H9 (cell line): Measurements from ENCODE around the gene COL4A1. TPM values are rescaled to one million over a fixed set of nuclear protein-coding genes. Genes with fewer than 3 reads are reported as not detected.

ENCODE experiments used
- DNase-seq: peaks from one replicate; pipeline ENCODE4 v3.0.0-alpha.2; 2017
- H2AFZ ChIP-seq: one replicate; pipeline ENCODE4 v1.6.1; 2013; ENCODE audit warnings: mild to moderate bottlenecking, low read length, control low read depth, moderate library complexity
- H2AK5ac ChIP-seq: 2 replicates; pipeline ENCODE4 v1.6.1; 2013; ENCODE audit warnings: low read length, control low read depth, mixed read lengths; ENCODE audit not compliant: insufficient read length
- H2BK120ac ChIP-seq: one replicate; pipeline ENCODE4 v1.6.1; 2013; ENCODE audit warnings: low read depth, mild to moderate bottlenecking, low read length, control low read depth, inconsistent platforms; ENCODE audit not compliant: poor library complexity, severe bottlenecking
- H2BK12ac ChIP-seq: 2 replicates; pipeline ENCODE4 v1.6.1; 2013; ENCODE audit warnings: low read length, control low read depth, mixed read lengths, low read depth; ENCODE audit not compliant: insufficient read length
- H2BK15ac ChIP-seq: 2 replicates; pipeline ENCODE4 v1.6.1; 2013; ENCODE audit warnings: low read depth, low read length, control low read depth
- H2BK20ac ChIP-seq: one replicate; pipeline ENCODE4 v1.6.1; 2013; ENCODE audit warnings: low read depth, mild to moderate bottlenecking, low read length, control low read depth, inconsistent platforms; ENCODE audit not compliant: poor library complexity, severe bottlenecking
- H2BK5ac ChIP-seq: 2 replicates; pipeline ENCODE4 v1.6.1; 2013; ENCODE audit warnings: low read length, control low read depth, mixed read lengths; ENCODE audit not compliant: insufficient read length
- H3K14ac ChIP-seq: 2 replicates; pipeline ENCODE4 v1.6.1; 2013; ENCODE audit warnings: low read length, control low read depth; ENCODE audit not compliant: insufficient read depth
- H3K18ac ChIP-seq: 2 replicates; pipeline ENCODE4 v1.6.1; 2013; ENCODE audit warnings: low read depth, mild to moderate bottlenecking, mixed read lengths, low read length, control low read depth; ENCODE audit not compliant: insufficient read length
- H3K23ac ChIP-seq: 2 replicates; pipeline ENCODE4 v1.6.1; 2013; ENCODE audit warnings: low read length, control low read depth, mixed read lengths, low read depth; ENCODE audit not compliant: insufficient read length
- H3K23me2 ChIP-seq: 2 replicates; pipeline ENCODE4 v1.6.1; 2013; ENCODE audit warnings: low read depth, mild to moderate bottlenecking, mixed read lengths, low read length, control low read depth; ENCODE audit not compliant: insufficient read length, poor library complexity, severe bottlenecking
- H3K27ac ChIP-seq: 2 replicates; pipeline ENCODE4 v1.5.1; 2013; ENCODE audit warnings: low read length, control low read depth, mixed read lengths, low read depth; ENCODE audit not compliant: insufficient read length
- H3K27me3 ChIP-seq: 2 replicates; pipeline ENCODE4 v1.6.1; 2013; ENCODE audit warnings: low read length, control low read depth, inconsistent platforms; ENCODE audit not compliant: insufficient read depth
- H3K4ac ChIP-seq: 2 replicates; pipeline ENCODE4 v1.6.1; 2013; ENCODE audit warnings: low read depth, mild to moderate bottlenecking, control low read depth, inconsistent platforms, low read length, moderate library complexity
- H3K4me1 ChIP-seq: 2 replicates; pipeline ENCODE4 v1.6.1; 2013; ENCODE audit warnings: low read length, control low read depth, inconsistent platforms; ENCODE audit not compliant: insufficient read depth
- H3K4me2 ChIP-seq: 2 replicates; pipeline ENCODE4 v1.6.1; 2013; ENCODE audit warnings: low read length, control low read depth, mixed read lengths; ENCODE audit not compliant: insufficient read length, insufficient read depth
- H3K56ac ChIP-seq: 2 replicates; pipeline ENCODE4 v1.6.1; 2013; ENCODE audit warnings: low read depth, mild to moderate bottlenecking, mixed read lengths, low read length, control low read depth; ENCODE audit not compliant: insufficient read length
- H3K79me1 ChIP-seq: 2 replicates; pipeline ENCODE4 v1.6.1; 2013; ENCODE audit warnings: low read depth, mild to moderate bottlenecking, moderate library complexity, low read length, control low read depth, inconsistent platforms; ENCODE audit not compliant: insufficient read depth, poor library complexity, severe bottlenecking
- H3K79me2 ChIP-seq: 2 replicates; pipeline ENCODE4 v1.6.1; 2013; ENCODE audit warnings: low read length, control low read depth, inconsistent platforms; ENCODE audit not compliant: insufficient read depth
- H3K9ac ChIP-seq: 2 replicates; pipeline ENCODE4 v1.6.1; 2013; ENCODE audit warnings: low read length, control low read depth, mixed read lengths; ENCODE audit not compliant: insufficient read length; ENCODE audit errors: extremely low read depth
- H3K9me3 ChIP-seq: one replicate; pipeline ENCODE4 v1.6.1; 2013; ENCODE audit warnings: low read depth, low read length, inconsistent platforms; ENCODE audit not compliant: control insufficient read depth
- H3T11ph ChIP-seq: one replicate; pipeline ENCODE4 v1.6.1; 2013; ENCODE audit warnings: mild to moderate bottlenecking, low read length, control low read depth, inconsistent platforms
- H4K20me1 ChIP-seq: one replicate; pipeline ENCODE4 v1.6.1; 2013; ENCODE audit not compliant: control insufficient read depth, insufficient read length, insufficient read depth
- H4K5ac ChIP-seq: 2 replicates; pipeline ENCODE4 v1.6.1; 2013; ENCODE audit warnings: low read depth, mild to moderate bottlenecking, mixed read lengths, low read length, control low read depth; ENCODE audit not compliant: insufficient read length
- H4K8ac ChIP-seq: replicated peaks from 2 replicates; pipeline ENCODE4 v1.6.1; 2013; ENCODE audit warnings: low read length, control low read depth, mixed read lengths, low read depth; ENCODE audit not compliant: insufficient read length
- H4K91ac ChIP-seq: 2 replicates; pipeline ENCODE4 v1.6.1; 2013; ENCODE audit warnings: low read depth, mild to moderate bottlenecking, moderate library complexity, mixed read lengths, low read length, control low read depth; ENCODE audit not compliant: insufficient read length
- H3K27ac Mint-ChIP-seq, 3 experiments: 2 replicates in 2 of 3; 3 replicates in 1 of 3; pipeline ENCODE4 v1.8.0; 2020 to 2021; ENCODE audit warnings: mixed read lengths in 3 of 3, mild to moderate bottlenecking in 1 of 3, moderate library complexity in 1 of 3
- H3K27me3 Mint-ChIP-seq: 2 replicates; pipeline ENCODE4 v1.8.0; 2021; ENCODE audit warnings: low read depth, mild to moderate bottlenecking, moderate library complexity, mixed read lengths
- H3K36me3 Mint-ChIP-seq, 3 experiments: 2 replicates in 2 of 3; 3 replicates in 1 of 3; pipeline ENCODE4 v1.8.0; 2020 to 2021; ENCODE audit warnings: low read depth in 3 of 3, mixed read lengths in 3 of 3; ENCODE audit not compliant: insufficient read depth in 1 of 3
- H3K4me1 Mint-ChIP-seq, 2 experiments: 2 replicates each; pipeline ENCODE4 v1.8.0; 2020; ENCODE audit warnings: mixed read lengths in 2 of 2
- H3K4me3 Mint-ChIP-seq, 2 experiments: 2 replicates in 1 of 2; 3 replicates in 1 of 2; pipeline ENCODE4 v1.8.0; 2020 to 2021; ENCODE audit warnings: mild to moderate bottlenecking in 2 of 2, mixed read lengths in 2 of 2, moderate library complexity in 1 of 2
- H3K9me3 Mint-ChIP-seq, 2 experiments: 2 replicates in 1 of 2; 3 replicates in 1 of 2; pipeline ENCODE4 v1.8.0; 2020; ENCODE audit warnings: mild to moderate bottlenecking in 2 of 2, mixed read lengths in 2 of 2, moderate library complexity in 1 of 2
- CTCF ChIP-seq: fragments of 200-600 bp; sonication (generic); conservative IDR thresholded peaks from 3 replicates; pipeline ENCODE4 v1.8.0; 2021; ENCODE audit warnings: antibody characterized with exemption, mild to moderate bottlenecking
- WGBS: extraction: QIAGEN DNeasy Blood & Tissue Kit; methylation state at CpG from one replicate; pipeline ENCODE4 v1.1.7; 2013; ENCODE audit warnings: missing lambda C conversion rate, low lambda C conversion rate, mixed read lengths; ENCODE audit not compliant: insufficient read length; ENCODE audit errors: extremely low coverage; 5-methylcytosine and 5-hydroxymethylcytosine counted together
- total RNA-seq: library from RNA; stranded (reverse); gene quantifications from 2 replicates; pipeline ENCODE4 v1.2.1, GENCODE V29; 2021

COL4A1 gene
- total RNA-seq, 1 experiment from 2014 or later: 73.1 TPM

- peak; percentile 19 for DNase-seq
- Histone ChIP-seq H3K18ac (no peak overlapping the region), H3T11ph (no peak overlapping the region), H3K4ac (no peak overlapping the region), H3K4me2 (no peak overlapping the region), H3K27ac (no peak overlapping the region), H2AK5ac (no peak overlapping the region), H4K91ac (no peak overlapping the region), H2AFZ (no peak overlapping the region), H4K20me1 (no peaks in the 10 kb centered on the region), H3K79me2 (no peaks in the 10 kb centered on the region; the same call in 1 of the 2 replicates), H2BK5ac (no peak overlapping the region), H3K23ac (no peak overlapping the region), H3K56ac (no peak overlapping the region), H2BK12ac (no peak overlapping the region), H2BK15ac (no peak overlapping the region), H4K5ac (no peak overlapping the region), H3K9ac (no peak overlapping the region), H3K9me3 (no peaks in the 10 kb centered on the region), H2BK20ac (no peak overlapping the region), H3K79me1 (no peaks in the 10 kb centered on the region), H4K8ac (no peak overlapping the region), H3K4me1 (peaks cover 3% of the 10 kb centered on the region; the same call in 1 of the 2 replicates), H3K27me3 (no peaks in the 10 kb centered on the region), H3K14ac (no peak overlapping the region), H2BK120ac (no peak overlapping the region), H3K23me2 (no peaks in the 10 kb centered on the region)
- no peaks in the 10 kb centered on the region for H3K27me3 Mint-ChIP-seq
- no peak for TF ChIP-seq CTCF
- peaks cover 50% of the 10 kb centered on the region in 2 experiments for H3K4me1 Mint-ChIP-seq
- no CpG with 5 or more reads among the region's 10 CpGs for WGBS
- H3K4me3 Mint-ChIP-seq: no peak overlapping the region
- peaks cover 0 to 4% of the 10 kb centered on the region in 2 experiments; a peak in 2 of 5 replicates for H3K9me3 Mint-ChIP-seq
- peaks cover 8 to 14% (median 13%) of the 10 kb centered on the region in 3 experiments for H3K36me3 Mint-ChIP-seq
- H3K27ac Mint-ChIP-seq: no peak overlapping the region; a peak in 1 of 7 replicates
Observed at GRCh38 chr13:110324026-110324749, 17.2 kb upstream of the COL4A1 start.
